ENCODE data around the gene RAP1GAP.

The RAP1GAP gene

DNA sequence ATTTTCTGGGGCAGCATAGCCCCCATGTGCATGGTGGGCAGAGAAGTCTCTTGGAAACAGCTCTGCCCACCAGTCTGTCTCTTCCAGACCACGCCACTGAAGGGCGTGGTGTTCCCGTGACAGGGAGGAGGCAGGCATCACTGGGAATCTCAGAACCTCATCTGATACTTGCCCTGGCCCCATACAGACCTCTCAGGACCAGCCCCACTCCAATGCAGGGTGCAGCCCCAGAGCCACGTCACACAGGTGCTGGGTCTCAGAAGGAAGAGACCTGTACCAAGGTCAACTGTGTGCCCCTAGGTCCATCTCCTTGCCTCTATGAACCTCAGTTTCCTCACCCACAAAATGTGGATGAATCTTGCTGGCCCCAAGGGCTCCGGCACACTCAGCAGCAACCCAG, 7.3 kb downstream of the RAP1GAP start:
- no peak for DNase-seq

DNA sequence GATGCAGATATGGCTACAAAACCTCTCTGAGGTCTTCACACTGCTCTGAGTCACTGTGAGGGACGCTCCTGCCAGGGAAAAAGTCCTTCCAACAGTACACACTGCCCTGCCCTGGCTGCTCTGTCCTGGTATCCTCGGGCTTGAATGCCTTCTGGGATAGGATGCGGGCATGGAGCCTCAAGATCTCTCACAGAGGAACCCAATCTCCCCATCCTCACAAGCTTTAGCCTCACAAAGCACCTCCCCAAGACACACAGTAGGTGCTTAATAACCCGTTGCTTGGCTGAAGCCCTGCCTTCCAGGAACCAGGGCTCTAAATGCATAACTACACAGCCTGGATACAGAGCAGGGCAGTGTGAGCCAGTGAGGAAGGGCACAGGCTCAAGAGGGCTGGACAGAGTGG, 9.2 kb downstream of the RAP1GAP start:
- no peak for DNase-seq

DNA sequence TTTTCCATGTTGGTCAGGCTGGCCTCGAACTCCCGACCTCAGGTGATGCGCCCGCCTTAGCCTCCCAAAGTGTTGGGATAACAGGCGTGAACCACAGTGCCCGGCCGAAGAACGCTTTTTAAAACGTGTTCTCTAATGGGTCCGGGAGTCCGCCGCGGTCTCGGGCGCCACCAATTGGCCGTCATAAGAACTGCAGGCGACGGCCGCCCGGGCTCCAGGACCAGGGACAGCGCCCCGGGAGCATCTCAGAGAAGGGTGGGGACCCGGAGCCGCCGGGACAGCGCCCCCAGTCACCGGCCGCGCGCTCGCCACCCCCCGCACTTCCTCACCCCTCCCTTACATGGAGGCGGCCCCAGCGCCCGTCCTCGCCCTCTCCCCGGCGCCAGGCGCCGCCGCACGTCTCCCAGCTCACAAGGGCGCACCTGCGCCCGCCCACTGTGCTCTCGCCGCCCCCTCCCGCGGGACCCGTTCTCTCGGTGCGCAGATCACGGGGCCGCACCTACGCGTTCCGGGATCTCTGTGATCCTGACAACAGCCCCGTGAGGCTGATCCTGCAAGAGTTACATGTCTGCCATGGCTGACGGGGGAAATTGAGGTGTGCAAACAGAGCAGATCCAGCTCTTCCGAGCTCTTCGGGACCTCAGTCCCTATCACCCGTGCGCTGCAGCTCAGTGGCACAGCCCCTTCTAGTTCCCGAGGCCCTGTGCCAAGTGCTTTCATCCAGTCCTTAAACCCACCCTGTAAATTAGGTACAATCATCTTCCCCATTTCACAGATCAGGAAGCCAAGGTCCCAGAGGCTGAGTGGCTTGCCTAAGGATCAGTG, 9.8 kb downstream of the RAP1GAP start:
- peak; percentile 59 to 79 (median 74) for DNase-seq

DNA sequence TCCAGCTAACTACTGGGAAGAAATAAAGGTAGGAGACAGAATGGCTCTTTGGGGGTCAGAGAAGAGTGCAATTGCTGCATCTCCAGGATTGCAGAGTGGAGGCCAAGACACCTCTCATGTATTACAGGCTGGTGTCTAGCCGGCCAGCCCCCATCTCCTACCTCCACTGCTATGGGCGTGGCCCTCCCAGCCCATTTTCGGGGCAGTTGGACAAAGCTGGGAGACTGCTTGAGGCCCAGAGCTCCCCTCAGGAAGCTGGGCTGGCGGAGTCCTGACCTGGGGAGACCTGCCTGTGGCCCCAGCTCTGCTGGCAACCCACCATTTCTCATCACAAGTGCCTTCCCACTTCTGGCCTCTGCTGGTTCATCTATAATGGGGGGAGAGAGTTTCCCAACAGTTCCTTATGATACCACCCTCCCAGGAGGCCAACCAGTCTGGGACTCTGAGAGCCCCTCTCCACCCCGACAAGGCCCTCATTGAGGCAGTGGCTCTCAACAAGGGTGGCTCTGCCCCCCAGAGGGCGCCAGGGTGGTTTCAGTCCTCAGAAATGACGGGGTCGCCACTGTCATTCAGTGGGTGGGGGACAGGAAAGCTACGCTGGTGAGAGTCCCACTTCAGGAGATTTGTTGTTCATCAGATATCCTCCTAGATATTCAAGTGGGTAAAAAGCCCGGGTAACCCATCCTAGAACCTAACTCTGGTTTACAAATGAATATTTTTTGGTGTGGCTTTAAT, 11.5 kb downstream of the RAP1GAP start:
- DNase-seq, result no peak

DNA sequence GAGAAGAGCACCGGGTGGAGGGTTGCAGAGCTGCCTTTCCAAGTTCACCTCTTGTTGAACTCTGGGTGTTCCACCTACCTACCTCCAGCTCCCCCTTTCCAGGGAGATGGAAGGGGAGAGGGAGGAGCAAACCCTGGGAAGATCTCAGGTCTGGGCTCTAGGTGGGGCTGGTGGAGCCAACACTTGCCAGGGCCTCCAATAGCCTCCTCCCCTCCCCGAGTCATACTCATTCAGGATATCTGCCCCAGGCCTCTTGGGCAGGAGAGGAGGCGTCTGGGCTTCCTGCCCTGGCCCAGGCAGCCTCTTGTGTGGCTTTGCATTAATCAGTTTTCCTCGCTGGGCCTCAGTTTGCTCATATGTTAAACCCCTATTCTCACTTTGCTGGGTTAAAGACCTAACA, 13.4 kb downstream of the RAP1GAP start:
- no peak for DNase-seq

DNA sequence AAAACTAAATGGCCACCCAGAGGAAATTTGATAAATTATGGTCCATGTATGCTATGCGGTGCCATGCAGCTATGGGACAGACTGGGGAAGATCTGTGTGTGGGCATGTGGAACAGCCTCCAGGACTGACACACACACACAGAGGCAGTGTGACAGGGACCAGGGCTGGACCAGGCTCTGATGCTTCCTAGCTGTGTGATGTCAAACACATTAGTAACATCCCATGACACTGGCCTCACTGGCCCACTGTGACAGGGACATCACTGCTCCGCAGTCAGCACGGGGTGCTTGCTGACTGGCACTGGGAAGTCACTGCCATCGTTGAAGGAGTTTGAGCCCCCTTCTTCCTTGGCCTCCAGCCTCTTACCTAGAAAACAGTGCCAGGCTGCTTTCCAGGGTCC, 13.9 kb downstream of the RAP1GAP start:
- no peak for DNase-seq

DNA sequence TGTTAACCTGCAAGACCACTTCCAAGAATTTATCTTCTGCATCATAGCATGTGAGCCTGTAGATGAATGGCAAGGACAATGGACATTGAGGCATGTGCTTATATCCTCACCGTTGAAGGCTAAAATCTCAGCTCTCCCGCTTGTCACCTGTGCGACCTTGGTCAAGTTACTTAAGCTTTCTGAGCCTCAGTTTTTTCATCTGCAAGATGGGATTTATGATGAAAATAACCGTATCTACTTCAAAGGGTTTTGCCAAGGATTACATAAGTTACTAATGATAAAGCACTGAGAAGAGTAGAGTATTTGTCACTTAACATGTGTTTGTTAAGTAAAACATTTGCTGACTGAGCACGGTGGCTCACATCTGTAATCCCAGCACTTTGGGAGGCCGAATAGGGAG, 14.9 kb downstream of the RAP1GAP start:
- no peak for DNase-seq

DNA sequence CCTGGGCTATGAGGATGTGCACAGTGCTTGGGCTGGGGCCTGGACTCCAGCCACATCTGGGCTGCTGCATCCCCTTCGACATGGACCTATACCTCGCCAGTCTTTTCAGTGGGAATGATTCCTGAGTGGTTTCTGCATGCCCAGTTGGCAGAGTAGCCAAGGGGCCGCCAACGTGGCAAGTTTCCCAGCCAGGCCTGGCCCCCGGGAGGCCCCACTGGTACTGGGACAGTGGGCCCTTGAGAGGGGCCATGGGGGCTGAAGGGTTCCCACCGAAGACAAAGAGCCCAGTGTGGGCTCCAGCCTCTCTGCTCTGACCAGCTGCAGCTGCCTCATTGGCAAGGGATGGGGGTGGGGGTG, 15.4 kb downstream of the RAP1GAP start:
- DNase-seq, result no peak

DNA sequence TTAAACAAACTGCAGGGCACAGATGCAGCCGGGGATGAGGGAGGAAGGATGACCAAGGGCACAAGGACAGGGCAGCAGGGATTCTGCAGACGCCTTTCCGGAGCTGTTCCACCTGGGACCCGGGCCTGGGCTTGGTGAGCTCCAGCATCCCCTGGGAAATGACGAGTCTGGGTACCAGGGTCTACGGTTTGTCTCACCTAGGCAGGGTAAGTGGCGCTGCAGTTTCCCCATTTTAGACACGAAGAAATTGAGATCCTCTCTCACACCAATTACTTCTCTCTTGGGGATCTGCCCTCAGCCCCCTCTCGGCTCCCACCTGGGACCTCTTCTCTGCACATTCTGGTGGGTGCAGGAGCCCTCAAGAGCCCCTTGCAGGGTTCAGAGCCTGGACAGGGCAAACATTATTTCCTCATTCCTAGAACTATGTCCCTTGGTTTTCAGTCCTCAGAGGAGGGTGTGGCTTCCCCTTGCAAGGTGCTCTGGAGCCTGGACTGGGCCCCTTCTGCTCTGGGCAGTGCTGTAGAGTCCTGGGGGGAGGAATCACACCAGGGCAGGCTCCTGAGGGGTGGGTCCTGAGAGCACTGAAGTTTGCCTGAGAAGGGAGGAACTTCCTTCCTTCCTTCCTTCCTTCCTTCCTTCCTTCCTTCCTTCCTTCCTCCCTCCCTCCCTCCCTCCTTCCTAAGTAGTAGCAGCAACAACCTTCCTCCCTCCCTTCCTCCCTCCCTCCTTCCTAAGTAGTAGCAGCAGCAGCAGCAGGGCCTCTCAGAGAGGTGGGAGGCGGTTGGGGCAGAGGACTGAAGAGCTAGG, 16.0 kb downstream of the RAP1GAP start:
- no peak for DNase-seq

DNA sequence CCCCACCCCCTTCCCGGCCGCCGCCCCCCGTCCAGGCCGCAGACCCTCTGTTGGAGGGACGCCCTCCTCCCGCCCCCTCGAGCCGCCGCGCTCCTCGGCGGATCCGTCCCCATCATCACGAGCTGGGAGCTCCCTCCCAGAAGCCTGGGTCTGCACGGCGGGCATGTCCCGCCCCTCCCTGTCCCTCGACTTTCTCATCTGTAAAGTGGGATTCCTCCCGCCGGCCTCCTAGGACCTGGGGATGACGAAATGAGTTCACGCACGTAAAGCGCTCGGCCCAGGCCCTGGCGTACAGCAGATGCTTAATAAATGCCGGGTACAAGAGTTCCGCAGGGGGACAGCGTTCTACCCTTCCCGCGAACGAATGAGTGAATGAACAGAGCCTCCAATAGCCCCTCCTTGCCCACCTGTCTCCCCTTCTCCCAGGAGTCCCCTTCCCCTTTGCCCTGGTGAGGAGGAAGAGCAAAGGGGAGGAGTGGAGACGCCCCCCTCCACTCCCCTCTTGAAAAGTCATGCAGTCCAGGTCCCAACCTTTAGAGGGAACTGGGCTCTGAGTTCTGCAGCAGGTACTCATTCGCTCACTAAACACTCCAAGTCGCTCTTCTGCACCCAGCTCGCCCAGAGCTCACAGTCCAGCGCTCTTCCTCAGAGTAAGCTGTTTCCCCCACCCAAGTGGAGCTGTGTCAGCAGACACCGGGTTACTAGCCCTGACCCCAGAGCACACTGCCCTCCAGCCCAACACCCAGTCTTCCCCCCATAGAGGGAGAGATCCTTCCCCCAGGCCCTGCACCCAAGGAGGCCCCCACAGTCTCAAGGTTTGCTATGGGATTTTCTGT, 16.8 kb downstream of the RAP1GAP start:
- DNase-seq, result no peak

DNA sequence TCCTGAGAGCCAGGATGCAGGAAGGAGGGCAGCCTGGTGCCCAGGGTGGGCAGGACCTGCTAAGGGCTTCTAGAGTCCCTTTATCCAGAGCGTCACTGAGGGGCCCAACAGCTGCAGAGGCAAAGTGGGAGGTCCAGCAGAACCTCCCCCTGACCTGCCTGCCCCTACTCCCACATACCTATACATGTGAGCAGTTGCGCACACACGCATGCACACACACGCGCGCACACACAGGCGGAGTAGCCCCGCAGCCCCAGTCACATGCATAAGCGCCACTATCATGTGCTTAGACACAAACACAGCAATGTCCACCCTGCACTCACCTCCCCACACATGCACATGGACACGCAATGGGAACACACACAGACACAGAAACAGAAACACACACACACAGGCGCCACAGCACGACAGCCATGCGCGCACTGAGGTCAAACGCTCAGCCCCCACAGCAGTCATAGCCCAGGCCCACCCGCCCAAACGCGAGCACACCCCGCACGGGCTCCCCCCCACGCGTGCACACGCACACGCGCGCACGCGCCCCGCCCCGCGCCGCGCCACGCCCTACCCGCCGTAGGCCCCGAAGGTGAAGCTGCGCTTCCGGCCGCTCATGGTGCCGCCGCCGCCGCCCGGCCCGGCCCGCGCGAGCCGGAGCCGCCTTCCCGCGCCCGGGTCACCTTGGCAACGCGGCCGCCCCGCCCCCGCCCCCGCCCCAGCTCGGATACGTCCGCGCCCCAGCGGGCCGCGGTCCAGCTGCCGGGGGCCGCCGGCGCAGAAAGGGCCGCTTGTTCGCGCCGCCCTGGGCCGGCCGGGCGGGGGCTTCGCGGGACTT, 17.7 kb downstream of the RAP1GAP start:
- peak in 4 of 5 donors; percentile 17 to 44 (median 26) for DNase-seq

DNA sequence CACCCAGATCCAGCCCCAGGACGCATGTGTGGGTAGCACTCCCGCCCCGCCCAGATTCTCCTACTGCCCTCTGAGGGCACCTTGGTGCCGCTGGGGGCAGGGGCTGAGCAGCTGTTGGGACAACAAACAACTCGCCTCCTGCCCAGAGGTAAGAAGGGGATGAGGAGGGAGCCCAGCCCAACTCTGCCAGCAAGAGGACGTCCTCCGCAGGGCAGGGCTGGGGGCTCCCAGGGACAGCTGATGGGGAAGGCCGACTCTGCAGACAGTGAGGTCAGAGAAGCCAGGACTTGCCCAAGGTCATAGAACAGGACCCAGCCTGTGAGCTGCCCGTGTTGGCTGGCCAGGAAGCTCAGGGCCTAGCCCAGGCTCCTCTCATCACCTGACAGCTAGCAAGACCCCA, 18.8 kb downstream of the RAP1GAP start:
- no peak for DNase-seq

DNA sequence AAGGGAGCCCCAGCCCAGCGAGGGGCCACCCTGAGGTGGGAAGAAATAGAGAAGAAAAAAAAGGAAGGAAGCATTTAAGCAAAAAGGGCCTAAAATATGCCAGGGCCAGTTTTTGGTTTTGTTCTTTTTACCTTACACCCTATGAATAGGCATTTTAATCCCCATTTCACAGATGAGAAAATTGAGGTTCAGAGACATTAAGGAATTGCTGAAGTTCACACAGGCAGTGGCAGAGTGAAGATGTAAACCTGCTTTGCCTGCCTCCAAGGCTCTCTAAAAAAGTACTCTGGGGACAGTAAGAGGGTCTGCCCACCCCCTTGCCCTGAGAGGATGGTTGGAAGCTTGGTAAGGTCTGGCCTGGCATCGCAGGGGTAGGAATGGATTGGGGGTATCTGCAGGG, 19.8 kb downstream of the RAP1GAP start:
- DNase-seq, result no peak

DNA sequence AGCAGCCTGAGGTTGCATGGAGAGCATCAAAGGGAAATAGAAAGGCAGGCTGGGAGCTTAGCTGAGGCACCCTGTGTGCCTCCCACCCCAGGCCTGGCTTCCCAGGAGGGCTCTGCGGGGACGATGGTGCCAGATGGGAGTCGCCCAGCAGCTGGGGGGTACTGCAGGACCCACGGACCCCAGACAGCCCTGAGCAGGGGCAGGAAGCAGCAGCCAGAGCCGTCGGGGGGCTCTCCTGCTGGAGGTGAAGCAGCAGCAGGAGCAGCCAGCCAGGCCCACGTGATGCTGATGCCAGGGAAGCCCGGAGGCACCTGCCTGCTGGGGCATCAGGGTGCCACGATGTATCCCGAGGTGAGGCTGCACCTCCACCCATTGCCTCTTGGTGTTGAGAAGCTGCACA, 20.4 kb downstream of the RAP1GAP start:
- no peak for DNase-seq

DNA sequence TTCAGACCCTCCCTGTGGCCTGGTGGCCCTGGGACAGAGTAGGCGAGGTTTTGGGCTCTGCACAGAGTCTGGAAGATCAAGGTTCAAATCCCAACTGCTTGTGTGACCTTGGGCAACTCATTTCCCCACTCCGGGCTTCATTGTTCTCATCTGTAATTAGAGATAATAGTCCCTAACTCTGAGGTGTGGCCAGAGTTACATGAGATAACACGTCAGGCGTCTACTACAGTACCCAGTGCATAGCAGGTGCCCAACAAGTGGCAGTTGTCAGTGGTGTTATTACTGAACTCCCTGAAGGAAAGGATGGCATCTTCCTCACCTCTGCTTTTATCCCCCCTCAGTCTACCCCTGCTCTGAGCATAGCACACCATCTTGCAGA, 20.8 kb downstream of the RAP1GAP start:
- no peak for DNase-seq

DNA sequence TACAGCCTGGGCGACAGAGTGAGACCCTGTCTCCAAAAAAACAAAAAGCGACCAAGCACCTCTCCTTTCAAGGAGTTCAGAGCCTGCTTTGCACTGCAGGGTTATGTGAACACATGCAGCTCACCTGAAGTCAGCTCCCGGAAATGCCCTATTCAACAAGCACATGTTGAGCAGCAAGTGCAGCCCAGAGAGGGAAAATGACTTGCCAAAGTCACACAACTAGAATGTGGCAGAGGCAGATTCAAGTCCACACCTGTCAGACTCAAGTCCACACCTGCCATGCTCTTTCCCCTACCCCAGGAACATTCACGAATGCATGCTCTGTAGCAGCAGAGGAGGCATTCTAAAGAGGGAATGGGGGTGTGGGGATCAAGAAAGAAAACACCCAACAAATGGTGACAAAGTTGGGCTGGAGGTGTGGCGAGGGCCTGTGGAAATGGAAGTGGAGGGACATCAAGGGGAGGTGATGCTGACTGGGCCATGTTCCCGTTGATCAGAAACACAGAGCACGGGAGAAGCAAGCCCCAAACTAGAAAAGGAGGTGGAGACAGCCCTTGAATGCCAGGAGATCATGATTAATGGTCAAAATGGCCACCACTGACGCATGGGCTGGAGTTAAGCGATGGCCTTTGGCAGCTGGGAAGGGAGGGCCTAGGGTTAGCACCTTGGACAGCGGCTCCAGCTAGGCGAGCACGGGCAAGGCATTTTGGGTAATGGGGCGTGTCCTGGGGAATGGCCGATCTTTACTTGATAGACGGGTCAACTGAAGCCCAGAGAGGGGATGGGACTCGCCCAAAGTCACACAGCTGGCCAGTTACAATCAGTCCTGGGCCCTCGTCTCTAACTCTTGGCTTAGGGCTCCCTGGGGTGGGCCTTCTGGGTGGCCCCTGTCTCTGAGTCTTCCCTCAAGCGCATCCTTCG, 21.5 kb downstream of the RAP1GAP start:
- no peak for DNase-seq

DNA sequence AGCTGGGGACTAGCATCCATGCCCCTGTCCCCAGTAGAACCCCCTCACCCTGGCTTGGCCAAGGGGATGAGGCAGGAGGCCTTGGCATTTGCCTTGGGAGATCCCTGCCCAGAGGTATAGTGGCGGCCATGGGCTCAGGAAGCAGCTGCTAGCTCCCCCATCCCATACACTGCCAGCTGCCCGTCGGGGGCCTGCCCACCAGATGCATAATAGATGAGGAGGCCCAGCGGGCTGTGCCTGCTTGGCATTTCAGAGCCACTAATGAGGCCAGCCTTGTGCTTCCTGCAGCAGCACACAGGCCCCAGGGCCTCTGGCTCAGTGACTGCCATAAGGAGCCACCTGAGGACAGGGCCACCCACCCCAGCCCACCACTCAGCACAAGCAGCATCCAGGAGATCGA, 23.6 kb downstream of the RAP1GAP start:
- no peak for DNase-seq

DNA sequence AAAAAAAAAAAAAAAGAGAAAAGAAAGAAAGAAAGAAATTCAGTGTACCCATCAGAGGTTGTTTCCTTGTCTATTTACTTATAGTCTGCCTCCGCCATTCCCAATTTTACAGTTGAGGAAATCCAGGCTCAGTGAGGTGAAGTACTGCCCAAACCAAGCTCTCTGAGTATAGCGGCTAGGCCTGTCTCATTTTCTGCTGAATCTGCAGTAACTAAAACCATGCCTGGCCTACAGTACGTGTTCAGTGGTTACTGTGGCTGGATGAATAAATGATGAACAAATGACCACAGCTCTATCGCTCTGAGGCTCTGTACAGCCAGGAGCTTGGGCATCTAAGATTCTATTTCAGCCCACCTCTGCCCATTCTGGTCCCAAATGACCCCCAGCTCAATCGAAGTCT, 24.3 kb downstream of the RAP1GAP start:
- DNase-seq, result no peak

DNA sequence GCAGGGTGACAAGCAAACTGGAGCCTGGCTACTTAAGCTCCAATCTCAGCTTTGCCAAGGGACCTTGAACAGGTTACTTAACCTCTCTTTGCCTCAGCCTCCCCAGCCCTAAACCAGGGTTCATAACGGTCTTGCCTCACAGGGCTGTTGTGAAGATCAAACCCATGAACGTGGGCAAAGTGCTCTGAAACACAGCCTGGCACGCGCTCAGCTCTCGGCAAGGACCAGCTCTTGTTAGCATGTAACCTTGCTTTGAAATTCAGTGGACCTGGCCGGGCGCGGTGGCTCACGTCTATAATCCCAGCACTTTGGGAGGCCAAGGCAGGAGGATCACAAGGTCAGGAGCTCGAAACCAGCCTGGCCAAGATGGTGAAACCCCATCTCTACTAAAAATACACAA, 24.8 kb downstream of the RAP1GAP start:
- no peak for DNase-seq

DNA sequence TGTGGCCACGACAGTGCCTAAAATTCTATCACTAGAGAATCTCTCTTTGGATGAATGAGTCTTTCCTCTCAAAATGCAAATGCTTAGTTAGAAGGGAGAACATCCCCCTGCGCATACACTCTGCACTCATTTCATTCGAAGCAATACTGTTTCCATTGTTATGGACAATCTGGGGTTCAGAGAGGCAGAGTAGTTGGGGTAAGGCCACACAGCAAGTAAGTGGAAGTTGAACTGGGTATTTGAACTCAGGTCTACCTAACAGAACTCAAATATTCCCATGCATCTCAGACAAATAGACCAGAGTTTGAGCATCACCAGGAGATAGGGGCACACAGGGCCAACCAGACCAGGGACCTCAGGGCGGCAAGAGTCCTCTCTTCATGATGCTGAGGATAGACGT, 25.5 kb downstream of the RAP1GAP start:
- no peak for DNase-seq

Measured in T-helper 1 cell (primary cell).